Ishikawa (cell line): Measurements from ENCODE around the gene ATP1B1.

Experiments
- CEBPB ChIP-seq: IDR thresholded peaks from 2 replicates; pipeline ENCODE4 v1.6.1; 2012
- CREB1 ChIP-seq: IDR thresholded peaks from 2 replicates; pipeline ENCODE4 v1.6.1; 2012; ENCODE audit warnings: low read depth
- EGR1 ChIP-seq: IDR thresholded peaks from 2 replicates; pipeline ENCODE4 v1.6.1; 2012
- EP300 ChIP-seq: IDR thresholded peaks from 2 replicates; pipeline ENCODE4 v1.6.1; 2012; ENCODE audit warnings: borderline replicate concordance
- FOXM1 ChIP-seq: IDR thresholded peaks from 2 replicates; pipeline ENCODE4 v1.6.1; 2012; ENCODE audit warnings: low read depth, borderline replicate concordance
- NFIC ChIP-seq: IDR thresholded peaks from 2 replicates; pipeline ENCODE4 v1.6.1; 2012
- RAD21 ChIP-seq: IDR thresholded peaks from 2 replicates; pipeline ENCODE4 v1.6.1; 2012; ENCODE audit warnings: low read depth
- TAF1 ChIP-seq: IDR thresholded peaks from 2 replicates; pipeline ENCODE4 v1.6.1; 2012; ENCODE audit warnings: low read depth, mild to moderate bottlenecking
- TCF12 ChIP-seq: IDR thresholded peaks from 2 replicates; pipeline ENCODE4 v1.6.1; 2012; ENCODE audit warnings: low read depth
- TEAD4 ChIP-seq: IDR thresholded peaks from 2 replicates; pipeline ENCODE4 v1.6.1; 2012
- YY1 ChIP-seq: IDR thresholded peaks from 2 replicates; pipeline ENCODE4 v1.6.1; 2012; ENCODE audit warnings: low read depth
- ZBTB7A ChIP-seq: IDR thresholded peaks from 2 replicates; pipeline ENCODE4 v1.6.1; 2012; ENCODE audit warnings: low read depth
- TF ChIP-seq, protein P1 (sequence below): IDR thresholded peaks from 2 replicates; pipeline ENCODE4 v1.6.1; 2012; ENCODE audit warnings: low read depth, mild to moderate bottlenecking
- TF ChIP-seq, protein P2 (sequence below): IDR thresholded peaks from 2 replicates; pipeline ENCODE4 v1.6.1; 2012
- TF ChIP-seq, protein P3 (sequence below): IDR thresholded peaks from 2 replicates; pipeline ENCODE4 v1.6.1; 2012

The ATP1B1 gene

GRCh38 chr1:169117014-169117413 lies 10.5 kb downstream of the ATP1B1 start:
- TF ChIP-seq YY1 (no peak), NFIC (no peak), EP300 (no peak), EGR1 (no peak), ZBTB7A (no peak), TEAD4 (no peak), TCF12 (no peak), TAF1 (no peak), CREB1 (no peak), FOXM1 (no peak), RAD21 (no peak)
- TF ChIP-seq, protein P1, sequence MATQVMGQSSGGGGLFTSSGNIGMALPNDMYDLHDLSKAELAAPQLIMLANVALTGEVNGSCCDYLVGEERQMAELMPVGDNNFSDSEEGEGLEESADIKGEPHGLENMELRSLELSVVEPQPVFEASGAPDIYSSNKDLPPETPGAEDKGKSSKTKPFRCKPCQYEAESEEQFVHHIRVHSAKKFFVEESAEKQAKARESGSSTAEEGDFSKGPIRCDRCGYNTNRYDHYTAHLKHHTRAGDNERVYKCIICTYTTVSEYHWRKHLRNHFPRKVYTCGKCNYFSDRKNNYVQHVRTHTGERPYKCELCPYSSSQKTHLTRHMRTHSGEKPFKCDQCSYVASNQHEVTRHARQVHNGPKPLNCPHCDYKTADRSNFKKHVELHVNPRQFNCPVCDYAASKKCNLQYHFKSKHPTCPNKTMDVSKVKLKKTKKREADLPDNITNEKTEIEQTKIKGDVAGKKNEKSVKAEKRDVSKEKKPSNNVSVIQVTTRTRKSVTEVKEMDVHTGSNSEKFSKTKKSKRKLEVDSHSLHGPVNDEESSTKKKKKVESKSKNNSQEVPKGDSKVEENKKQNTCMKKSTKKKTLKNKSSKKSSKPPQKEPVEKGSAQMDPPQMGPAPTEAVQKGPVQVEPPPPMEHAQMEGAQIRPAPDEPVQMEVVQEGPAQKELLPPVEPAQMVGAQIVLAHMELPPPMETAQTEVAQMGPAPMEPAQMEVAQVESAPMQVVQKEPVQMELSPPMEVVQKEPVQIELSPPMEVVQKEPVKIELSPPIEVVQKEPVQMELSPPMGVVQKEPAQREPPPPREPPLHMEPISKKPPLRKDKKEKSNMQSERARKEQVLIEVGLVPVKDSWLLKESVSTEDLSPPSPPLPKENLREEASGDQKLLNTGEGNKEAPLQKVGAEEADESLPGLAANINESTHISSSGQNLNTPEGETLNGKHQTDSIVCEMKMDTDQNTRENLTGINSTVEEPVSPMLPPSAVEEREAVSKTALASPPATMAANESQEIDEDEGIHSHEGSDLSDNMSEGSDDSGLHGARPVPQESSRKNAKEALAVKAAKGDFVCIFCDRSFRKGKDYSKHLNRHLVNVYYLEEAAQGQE = no peak
- TF ChIP-seq, protein P2, sequence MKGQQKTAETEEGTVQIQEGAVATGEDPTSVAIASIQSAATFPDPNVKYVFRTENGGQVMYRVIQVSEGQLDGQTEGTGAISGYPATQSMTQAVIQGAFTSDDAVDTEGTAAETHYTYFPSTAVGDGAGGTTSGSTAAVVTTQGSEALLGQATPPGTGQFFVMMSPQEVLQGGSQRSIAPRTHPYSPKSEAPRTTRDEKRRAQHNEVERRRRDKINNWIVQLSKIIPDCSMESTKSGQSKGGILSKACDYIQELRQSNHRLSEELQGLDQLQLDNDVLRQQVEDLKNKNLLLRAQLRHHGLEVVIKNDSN = no peak

- TF ChIP-seq, protein P3, sequence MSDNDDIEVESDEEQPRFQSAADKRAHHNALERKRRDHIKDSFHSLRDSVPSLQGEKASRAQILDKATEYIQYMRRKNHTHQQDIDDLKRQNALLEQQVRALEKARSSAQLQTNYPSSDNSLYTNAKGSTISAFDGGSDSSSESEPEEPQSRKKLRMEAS = no peak
- no peak for TF ChIP-seq TAF1
- no peak for TF ChIP-seq EP300
- TF ChIP-seq RAD21 = no peak
- no peak for TF ChIP-seq YY1
- TF ChIP-seq NFIC = no peak
- TF ChIP-seq, protein P2 = no peak
- no peak for TF ChIP-seq FOXM1
Measured at GRCh38 chr1:169117599-169117998, 11.1 kb downstream of the ATP1B1 start.

- TF ChIP-seq EGR1 = no peak
- no peak for TF ChIP-seq CEBPB
- no peak for TF ChIP-seq TAF1
- TF ChIP-seq CREB1 = no peak
- TF ChIP-seq TEAD4 = no peak
- TF ChIP-seq NFIC = no peak
- no peak for TF ChIP-seq YY1
Measured at GRCh38 chr1:169118227-169118626, 11.7 kb downstream of the ATP1B1 start.

GRCh38 chr1:169119405-169119804 lies 12.9 kb downstream of the ATP1B1 start:
- TF ChIP-seq, protein P1 = no peak
- TF ChIP-seq YY1 (no peak), ZBTB7A (no peak), NFIC (no peak), TEAD4 (no peak), RAD21 (no peak), TAF1 (no peak), CREB1 (no peak)
- TF ChIP-seq, protein P2 = no peak
- TF ChIP-seq, protein P3 = no peak

GRCh38 chr1:169120066-169120465 lies 13.6 kb downstream of the ATP1B1 start:
- TF ChIP-seq RAD21 (no peak), FOXM1 (no peak), EGR1 (no peak), YY1 (no peak), TCF12 (no peak)
- TF ChIP-seq, protein P2 = no peak
- TF ChIP-seq, protein P3 = no peak
